Body of pancreas (tissue), 4 donors: ENCODE measurements around the gene MYH7B.

Experiments used
- POLR2A ChIP-seq, 3 donors: fragments of 450-650 bp; IDR thresholded peaks; one replicate each; pipeline ENCODE4 v1.6.1; 2016; ENCODE audit warnings: antibody characterized with exemption in 3 of 3, mild to moderate bottlenecking in 2 of 3
- TF ChIP-seq, protein P1 (sequence below), 7 experiments: fragments of 450-650 bp in 4 of 7; fragments of 200-600 bp in 3 of 7; sonication (generic) in 3 of 7; IDR thresholded peaks; one replicate each; pipeline ENCODE4 v1.5.1; 2016 to 2019; ENCODE audit warnings: antibody characterized with exemption in 7 of 7

DNA sequence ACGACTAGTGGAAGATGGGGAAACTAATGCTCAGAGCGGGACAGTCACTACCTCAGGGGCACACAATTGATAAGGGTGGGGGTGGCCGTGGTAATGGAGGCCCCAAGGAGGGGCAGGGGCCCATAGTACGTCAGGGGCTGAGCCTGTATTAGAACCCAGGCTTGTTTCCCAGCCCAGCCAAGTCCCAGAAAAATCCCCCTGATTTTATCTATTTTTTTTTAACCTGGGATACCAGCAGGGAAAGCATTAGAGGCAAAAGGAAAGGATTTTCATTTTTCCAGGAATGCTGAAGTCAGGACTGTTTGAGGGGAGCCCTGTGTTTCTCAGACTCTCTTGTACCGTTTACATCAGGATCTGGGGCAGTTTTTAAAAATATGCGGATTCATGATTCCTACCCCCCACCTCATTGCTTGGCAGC lies 382 bp downstream of the MYH7B start:
- TF ChIP-seq POLR2A (IDR thresholded peaks at IDR 0.05): no peak
- TF ChIP-seq, protein P1, sequence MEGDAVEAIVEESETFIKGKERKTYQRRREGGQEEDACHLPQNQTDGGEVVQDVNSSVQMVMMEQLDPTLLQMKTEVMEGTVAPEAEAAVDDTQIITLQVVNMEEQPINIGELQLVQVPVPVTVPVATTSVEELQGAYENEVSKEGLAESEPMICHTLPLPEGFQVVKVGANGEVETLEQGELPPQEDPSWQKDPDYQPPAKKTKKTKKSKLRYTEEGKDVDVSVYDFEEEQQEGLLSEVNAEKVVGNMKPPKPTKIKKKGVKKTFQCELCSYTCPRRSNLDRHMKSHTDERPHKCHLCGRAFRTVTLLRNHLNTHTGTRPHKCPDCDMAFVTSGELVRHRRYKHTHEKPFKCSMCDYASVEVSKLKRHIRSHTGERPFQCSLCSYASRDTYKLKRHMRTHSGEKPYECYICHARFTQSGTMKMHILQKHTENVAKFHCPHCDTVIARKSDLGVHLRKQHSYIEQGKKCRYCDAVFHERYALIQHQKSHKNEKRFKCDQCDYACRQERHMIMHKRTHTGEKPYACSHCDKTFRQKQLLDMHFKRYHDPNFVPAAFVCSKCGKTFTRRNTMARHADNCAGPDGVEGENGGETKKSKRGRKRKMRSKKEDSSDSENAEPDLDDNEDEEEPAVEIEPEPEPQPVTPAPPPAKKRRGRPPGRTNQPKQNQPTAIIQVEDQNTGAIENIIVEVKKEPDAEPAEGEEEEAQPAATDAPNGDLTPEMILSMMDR (IDR thresholded peaks at IDR 0.05): no peak
